Stimulated activated CD4-positive, alpha-beta T cell treated with anti-CD3 and anti-CD28 coated beads, Interleukin-12 subunit alpha, Interleukin-12 subunit beta, amount 100 ng/mL, for 24 hours (primary cell): Measurements from ENCODE around the gene GRN.
"Not testable (repeated sequence)": the region's sequence is repeated elsewhere in the genome, so short reads cannot be mapped to it uniquely, and the experiment has no call there.

ENCODE experiments used
- DNase-seq, 2 experiments: peaks; one replicate each; pipeline ENCODE4 v3.0.0-alpha.2; 2020; ENCODE audit warnings: low read depth in 2 of 2

The GRN gene

GRCh38 chr17:44361292-44362260, 16.5 kb downstream of the GRN start:
- DNase-seq = no peak

- DNase-seq = no peak
Observed at GRCh38 chr17:44362459-44362948, 17.4 kb downstream of the GRN start.

- no peak for DNase-seq
Observed at GRCh38 chr17:44362949-44363612, 18.0 kb downstream of the GRN start.

- DNase-seq = peak in 1 of 2 experiments; percentile 48
Observed at GRCh38 chr17:44363613-44364159, 18.6 kb downstream of the GRN start, which contains the start of gene FAM171A2. TSS of gene FAM171A2 (minus strand) at chr17:44363853. CDS start at chr17:44363714, 139 bp downstream.

- DNase-seq = not testable (repeated sequence)
Observed at GRCh38 chr17:44365051-44365450, 19.9 kb downstream of the GRN start.

GRCh38 chr17:44367231-44367979, 22.3 kb downstream of the GRN start:
- no peak for DNase-seq

GRCh38 chr17:44368391-44369243, 23.5 kb downstream of the GRN start:
- DNase-seq = not testable (repeated sequence)

- not testable (repeated sequence) for DNase-seq
Observed at GRCh38 chr17:44369414-44370023, 24.4 kb downstream of the GRN start.

GRCh38 chr17:44372036-44372435, 26.9 kb downstream of the GRN start:
- no peak for DNase-seq

- no peak for DNase-seq
Observed at GRCh38 chr17:44374306-44375195, 29.4 kb downstream of the GRN start.

- no peak for DNase-seq
Observed at GRCh38 chr17:44375196-44376017, 30.3 kb downstream of the GRN start.

GRCh38 chr17:44376124-44376523, 31.0 kb downstream of the GRN start:
- no peak for DNase-seq

GRCh38 chr17:44376779-44377178, 31.7 kb downstream of the GRN start:
- DNase-seq = no peak

GRCh38 chr17:44378171-44378705, 33.1 kb downstream of the GRN start:
- no peak for DNase-seq

- DNase-seq = no peak
Observed at GRCh38 chr17:44379887-44380286, 34.8 kb downstream of the GRN start.

- DNase-seq = no peak
Observed at GRCh38 chr17:44380767-44381166, 35.7 kb downstream of the GRN start.

- no peak for DNase-seq
Observed at GRCh38 chr17:44381810-44382305, 36.8 kb downstream of the GRN start.

GRCh38 chr17:44382917-44383316, 37.8 kb downstream of the GRN start:
- DNase-seq = no peak
